Activated CD4-positive, alpha-beta T cell treated with anti-CD3 and anti-CD28 coated beads for 48 hours (primary cell): ENCODE data around the gene C9orf153.
"Not testable (repeated sequence)": the region's sequence is repeated elsewhere in the genome, so short reads cannot be mapped to it uniquely, and the experiment has no call there.

Source experiments
- DNase-seq: peaks from one replicate; pipeline ENCODE4 v3.0.0-alpha.2; 2020

C9orf153 gene

GRCh38 chr9:86259557-86259956, at the start of gene C9orf153:
Gene C9orf153 (minus strand): TSS chr9:86259657. CDS start chr9:86229603, 30,054 bp downstream.
- DNase-seq, result no peak

- DNase-seq, result no peak
Measured at GRCh38 chr9:86308687-86309086, 49.2 kb upstream of the C9orf153 start.

DNA sequence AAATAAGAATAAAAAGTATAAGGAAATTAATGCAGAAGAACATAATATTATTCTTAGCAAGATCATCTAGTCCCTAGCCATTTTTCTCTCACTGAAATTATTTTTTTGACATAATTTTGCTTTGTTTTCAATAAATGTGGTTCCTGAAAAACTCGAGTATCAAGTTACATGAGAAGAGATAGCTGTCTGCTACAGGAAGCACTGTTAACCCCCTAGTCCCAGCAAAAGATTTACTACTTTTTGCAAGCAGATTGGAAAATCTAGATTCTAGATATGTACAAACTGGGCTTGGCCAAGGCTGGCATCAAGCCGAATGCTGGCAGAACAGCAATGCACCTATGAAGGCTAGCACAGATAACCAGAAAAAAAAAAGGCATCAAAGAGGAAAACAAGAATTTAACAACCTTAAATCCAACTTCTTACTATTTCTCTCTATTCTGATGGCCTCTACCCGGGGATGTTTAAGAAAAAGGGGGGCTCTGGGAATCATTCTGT, 44.8 kb upstream of the C9orf153 start:
- no peak for DNase-seq

DNA sequence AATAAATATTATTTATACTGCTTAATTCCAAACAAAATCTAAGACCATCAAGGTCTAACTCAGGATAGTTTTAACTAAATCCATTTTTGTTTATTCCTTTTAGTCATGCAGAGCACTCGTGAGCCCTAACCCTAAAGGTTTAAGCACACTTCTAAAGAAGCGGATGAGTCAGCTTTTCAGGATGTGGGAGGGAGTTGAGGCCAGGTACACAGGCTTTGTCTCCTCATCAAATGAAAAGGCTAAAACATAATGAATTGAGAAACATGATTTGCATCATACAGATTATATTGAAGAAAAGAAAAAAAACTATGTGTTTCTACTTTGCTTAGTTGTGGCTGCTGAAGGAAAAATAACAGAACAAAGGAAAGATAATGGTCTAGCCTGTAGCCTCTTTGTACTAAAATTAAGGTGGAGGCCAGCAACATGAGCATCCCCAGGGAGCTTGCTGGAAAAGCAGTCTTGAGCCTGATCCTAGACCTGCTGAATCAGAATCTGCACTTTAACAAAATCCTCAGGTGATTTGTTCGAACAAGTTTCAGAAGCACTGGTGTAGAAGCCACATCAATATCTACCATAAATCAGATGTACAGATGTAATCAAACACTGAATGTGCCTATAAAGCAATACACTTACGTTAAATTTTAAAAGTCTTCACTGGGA, 44.0 kb upstream of the C9orf153 start:
- peak; percentile 57 for DNase-seq

DNA sequence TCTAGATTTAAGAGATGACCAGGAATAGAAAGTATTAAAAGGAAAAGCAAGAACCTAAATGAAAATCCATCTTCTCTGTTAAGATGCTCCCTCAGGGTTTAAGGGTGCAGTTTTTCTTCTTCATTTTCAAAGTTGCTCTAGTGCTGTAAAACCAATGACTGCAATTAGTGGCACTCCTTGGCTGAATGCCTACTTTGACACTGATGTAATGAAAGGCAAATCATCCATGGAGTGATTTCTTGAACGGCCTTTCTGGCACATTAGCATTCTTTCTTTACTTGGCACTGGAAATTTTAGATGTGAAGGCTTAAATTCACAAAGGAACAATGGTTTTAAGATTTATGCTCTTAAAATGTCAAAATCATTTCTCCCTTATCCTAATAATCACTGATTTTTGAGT, 42.2 kb upstream of the C9orf153 start:
- no peak for DNase-seq

GRCh38 chr9:86300701-86301100, 41.2 kb upstream of the C9orf153 start:
- no peak for DNase-seq

- no peak for DNase-seq
Measured at GRCh38 chr9:86298873-86299272, 39.4 kb upstream of the C9orf153 start.

DNA sequence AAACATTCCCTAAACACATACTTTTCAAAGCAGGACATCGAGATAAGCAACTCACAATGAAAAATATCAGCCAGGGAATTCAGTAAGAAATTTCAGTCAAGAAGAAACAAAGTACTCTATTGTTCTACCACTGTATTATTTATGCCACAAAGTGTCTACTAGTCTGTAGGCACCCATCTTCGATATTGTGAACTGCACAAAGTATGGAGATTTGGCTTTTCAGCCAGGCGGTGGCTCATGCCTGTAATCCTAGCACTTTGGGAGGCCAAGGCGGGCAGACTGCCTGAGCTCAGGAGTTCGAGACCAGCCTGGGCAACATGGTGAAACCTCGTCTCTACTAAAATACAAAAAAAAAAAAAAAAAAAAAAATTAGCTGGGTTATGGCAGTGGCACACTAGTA, 30.9 kb upstream of the C9orf153 start:
- not testable (repeated sequence) for DNase-seq

DNA sequence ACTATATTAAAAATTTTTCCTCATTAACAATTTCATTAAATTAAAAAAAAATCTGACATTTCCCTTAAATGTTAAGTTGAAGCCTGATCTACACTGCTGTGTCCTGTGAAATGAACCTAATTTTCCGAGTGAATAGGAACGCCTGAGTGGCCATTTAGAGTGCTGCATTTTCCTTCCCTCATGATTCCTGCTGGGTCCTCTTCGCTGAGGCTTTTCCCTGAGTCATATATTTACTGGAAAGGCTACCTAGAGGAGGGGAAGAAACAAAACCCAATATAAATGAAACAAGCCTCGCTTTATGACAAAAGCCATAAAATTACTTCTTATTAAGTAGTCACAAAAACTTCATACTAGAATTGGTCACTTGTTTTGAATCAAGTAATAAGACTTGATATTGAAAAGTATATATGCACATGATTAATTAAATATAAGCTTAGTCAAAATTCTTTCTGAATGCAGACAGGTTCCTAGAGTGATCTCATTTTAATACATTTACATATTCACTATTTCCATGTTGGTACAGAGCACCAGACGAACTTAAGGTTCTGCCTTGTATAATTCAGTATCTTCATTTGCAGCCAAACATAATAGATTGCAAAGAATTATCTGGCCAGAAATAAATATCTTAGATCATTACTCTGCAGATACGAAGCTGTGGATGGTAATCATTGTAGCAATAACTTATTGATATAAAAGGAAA, 29.2 kb upstream of the C9orf153 start:
- DNase-seq, result no peak

DNA sequence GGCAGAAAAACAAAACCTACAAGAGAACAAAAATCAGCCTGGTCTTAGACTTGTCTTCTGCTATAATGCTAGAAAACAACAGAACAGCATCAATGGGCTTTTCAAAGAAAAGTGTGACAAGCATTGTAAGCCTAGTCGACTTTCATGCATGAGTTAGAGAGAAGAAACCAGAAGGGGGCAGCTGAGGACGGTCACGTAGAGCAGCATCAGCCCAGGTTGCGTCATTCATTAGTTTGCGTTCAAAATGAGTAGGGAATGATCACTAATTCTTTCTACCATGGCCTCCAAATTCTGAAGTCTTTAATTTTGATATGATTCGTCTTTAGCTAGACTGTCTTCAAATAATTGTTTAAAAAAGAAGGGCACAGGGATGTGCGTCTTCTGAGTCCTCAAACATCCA, 27.6 kb upstream of the C9orf153 start:
- DNase-seq, result peak; percentile 37

DNA sequence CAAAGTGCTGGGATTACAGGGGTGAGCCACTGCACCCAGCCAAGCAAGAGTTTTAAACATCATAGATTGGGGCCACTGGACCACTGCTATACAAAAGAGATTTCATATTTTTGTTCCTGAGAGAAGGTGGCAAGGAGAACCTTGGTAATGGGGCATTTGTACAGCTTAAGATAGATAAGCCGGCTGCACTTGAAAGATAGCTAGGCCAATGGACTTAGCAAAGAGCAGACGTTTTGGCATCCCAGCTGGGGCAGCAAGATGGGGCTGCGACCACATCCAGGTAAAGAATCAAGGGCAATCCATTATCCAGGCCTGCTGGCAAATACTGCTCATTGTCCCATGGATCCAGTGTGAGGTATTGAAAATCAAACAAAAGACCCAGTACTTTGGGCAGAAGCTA, 26.8 kb upstream of the C9orf153 start:
- no peak for DNase-seq

DNA sequence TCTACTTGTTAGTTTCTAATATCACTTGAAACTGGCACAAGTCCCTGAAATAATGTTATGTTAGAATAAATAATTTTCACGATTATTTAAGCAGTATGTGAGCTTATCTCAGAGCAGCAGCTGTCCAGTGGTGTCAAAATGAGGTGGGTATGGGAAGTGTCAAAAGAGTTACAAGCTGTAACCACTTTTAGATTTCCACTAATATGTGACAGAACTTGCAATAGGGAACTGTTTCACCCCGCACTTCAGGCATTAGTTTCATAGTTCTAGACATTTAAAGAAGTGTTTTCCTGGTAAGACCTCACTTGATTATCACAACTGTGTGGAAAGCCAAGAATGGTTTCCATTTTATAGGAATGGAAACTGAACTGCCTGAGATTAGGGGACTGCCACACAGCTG, 25.8 kb upstream of the C9orf153 start:
- DNase-seq, result no peak

DNA sequence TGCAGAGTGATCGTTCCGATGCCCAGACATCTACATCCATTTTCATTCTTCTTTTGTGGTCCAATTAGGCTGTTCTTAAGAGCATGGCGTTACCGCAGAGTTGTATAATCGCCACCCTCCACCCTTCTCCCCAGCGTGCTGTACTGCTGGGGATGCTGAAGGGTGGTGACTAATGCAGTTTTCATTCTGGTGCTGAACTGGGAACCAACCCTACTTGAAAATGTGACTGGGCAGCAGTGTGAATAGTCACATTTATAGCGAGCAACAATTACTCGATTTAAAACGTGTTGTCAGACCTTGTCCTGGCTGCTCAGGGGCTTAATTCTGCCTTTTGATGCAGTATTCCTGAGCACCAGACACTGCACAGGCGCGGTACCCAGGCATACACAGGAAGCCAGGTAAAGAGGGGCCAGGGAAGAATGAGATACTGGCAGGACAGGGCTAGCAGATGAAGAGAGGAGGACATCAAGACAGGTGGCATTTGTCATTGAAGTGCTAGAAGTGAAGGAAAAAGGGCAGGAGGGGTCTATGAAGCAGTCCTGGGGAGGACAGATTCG, 23.6 kb upstream of the C9orf153 start:
- DNase-seq, result no peak

- DNase-seq, result peak; percentile 99
Measured at GRCh38 chr9:86282077-86282978, 22.9 kb upstream of the C9orf153 start, which contains the start of gene ISCA1. Gene ISCA1 (minus strand): TSS chr9:86282538. CDS start chr9:86282458, 80 bp downstream.

GRCh38 chr9:86281593-86282076, 22.2 kb upstream of the C9orf153 start:
- no peak for DNase-seq

DNA sequence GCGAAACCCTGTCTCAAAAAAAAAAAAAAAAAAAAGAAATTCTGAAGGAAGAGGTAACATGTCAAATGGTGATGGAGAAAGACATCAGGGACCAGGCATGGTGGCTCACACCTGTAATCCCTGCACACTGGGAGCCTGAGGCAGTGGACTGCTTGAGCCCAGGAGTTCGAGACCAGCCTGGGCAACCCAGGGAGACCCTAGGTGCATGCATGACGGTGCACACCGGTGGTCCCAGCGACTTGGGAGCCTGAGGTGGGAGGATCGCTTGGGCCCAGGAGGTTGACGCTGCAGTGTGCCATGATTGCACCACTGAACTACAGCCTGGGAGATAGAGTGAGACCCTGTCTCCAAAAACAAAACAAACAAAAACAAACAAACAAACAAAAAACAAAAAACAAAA, 21.1 kb upstream of the C9orf153 start:
- DNase-seq, result no peak

DNA sequence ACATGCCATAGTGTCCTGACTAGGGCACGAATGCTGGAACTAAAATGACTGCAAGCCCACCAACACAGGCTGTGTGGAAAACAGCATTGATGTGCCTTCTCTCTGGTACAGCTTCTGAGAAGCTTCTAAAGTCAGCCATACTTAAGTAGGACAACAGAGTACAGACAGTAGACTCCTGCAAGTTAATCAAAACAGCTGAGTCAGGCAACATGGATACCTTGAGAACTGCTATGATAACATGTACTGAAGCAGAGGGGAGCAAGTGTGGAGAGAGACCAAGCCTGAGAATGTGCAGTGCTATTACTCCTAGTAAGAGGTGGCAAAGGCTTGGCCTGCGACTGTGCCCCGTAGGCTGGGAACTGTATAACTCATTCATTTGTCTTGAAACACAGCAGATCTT, 20.4 kb upstream of the C9orf153 start:
- DNase-seq, result no peak

DNA sequence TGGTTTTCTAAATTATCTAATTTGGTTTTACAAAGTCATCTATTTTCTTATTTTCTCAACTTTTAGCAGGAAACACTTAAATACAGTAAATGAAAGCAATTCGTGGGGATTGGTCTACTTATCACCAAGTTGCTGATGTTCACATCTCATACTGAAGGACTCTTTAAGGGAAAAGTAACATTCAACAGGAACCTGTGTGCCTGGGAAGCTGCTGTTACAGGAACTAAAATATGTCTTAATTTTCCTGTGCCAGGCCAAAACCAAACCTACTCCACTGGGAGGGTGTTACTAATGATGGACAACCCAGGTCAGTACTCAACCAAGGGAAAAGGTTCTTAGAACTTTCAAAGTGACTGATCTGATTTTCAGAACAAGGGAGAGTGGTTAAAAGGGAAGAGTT, 17.6 kb upstream of the C9orf153 start:
- DNase-seq, result no peak

DNA sequence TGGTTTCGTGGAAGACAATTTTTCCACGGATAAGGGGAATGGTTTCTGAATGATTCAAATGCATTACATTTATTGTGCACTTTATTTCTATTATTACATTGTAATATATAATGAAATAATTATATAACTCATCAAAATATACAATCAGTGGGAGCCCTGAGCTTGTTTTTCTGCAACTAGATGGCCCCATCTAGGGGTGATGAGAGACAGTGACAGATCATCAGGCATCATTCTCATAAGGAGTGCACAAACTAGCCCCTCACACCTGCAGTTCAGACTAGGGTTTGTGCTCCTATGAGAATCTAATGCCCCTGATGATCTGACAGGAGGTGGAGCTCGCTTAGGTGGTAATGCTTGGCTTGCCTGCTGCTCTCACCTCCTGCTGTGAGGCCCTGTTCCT, 16.5 kb upstream of the C9orf153 start:
- no peak for DNase-seq

- no peak for DNase-seq
Measured at GRCh38 chr9:86274821-86275643, 15.6 kb upstream of the C9orf153 start.

- DNase-seq, result no peak
Measured at GRCh38 chr9:86272221-86272620, 12.8 kb upstream of the C9orf153 start.

GRCh38 chr9:86263876-86264275, 4.4 kb upstream of the C9orf153 start:
- DNase-seq, result no peak
